ENCODE results near the gene HDAC4.

Gene HDAC4

DNA sequence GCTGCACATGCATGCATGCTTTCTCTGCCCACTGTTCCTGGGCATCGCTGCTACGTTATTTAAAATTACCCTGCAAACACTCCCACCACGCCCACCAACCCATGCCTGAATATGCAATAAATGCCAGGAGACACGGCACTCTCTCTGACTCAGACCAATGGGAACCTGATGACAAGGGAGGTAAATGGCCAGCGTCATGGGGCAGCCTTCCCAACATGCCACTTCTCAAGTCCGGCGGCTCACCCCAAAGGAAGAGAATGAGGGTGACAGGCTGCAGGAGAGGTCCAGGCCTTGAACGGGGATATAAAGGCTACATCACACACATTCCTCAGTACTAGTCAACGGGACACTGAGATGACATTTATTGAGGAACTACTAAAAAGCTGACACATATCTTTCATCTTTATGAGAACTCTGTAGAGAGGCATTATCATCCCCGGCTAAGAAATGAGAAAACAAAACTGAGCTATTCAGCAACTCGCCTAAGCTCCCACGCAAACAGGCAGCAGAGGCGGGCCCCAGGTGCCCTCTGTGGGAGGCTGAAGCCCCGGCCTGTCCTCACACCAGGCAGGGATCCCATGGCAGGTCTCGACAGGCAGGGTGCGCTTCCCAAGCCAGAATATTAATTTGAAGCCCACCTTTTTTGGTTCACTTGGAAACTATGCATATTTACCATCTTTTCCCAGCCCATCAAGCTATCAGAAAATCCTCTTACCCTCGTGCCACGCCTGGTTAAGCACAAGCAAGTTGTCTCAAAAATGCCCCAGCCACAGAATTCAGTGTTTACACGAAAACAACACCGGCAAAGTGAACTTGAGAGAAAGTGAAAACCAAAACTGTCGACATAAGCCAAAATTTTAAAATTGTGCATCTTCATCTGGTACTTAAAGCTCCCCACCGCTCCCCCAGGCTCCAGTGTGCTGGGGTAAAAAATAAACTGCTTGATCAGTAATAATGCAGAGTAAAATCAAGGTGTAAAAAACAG is 166.3 kb downstream of the HDAC4 start:
- DNase-seq (ENCODE audit: low spot score): no peak

DNA sequence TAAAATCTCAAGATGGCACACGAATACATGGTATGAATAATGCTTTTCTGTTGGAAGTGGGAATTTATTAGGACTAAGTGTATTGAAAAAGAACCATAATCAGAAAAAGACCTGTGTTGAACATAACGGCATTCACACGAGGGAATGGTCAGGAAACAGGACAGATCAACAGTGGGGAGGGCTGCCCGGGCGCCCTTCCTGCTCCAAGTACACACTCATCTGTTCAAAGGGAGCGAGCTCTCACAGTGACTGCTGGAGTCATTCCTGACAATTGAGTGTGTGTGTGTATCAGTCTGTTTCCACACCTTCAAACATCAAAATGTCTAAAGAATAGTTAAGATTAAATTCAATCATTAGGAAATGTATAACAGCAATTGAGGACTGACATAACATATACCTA is 167.2 kb downstream of the HDAC4 start:
- no peak for DNase-seq (ENCODE audit: low spot score)

DNA sequence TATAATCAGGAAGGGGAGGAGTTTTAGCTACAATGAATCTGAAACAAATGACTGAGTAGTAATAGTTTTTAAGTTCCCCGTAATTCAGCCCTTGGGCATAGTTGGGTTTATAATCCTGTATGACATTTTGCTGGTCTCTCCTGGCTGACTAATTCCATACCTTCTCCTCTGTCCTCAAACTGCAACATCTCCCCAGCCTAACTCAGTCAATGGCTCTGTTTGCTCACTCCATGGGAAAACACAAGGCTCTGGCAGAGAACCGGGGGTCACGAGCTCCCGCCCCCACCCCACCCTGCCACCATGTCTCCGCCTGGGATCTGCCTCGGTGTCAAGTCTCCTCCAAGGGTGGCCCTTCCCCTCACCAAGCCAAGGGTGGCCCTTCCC is 168.6 kb downstream of the HDAC4 start:
- DNase-seq (ENCODE audit: low spot score): no peak

DNA sequence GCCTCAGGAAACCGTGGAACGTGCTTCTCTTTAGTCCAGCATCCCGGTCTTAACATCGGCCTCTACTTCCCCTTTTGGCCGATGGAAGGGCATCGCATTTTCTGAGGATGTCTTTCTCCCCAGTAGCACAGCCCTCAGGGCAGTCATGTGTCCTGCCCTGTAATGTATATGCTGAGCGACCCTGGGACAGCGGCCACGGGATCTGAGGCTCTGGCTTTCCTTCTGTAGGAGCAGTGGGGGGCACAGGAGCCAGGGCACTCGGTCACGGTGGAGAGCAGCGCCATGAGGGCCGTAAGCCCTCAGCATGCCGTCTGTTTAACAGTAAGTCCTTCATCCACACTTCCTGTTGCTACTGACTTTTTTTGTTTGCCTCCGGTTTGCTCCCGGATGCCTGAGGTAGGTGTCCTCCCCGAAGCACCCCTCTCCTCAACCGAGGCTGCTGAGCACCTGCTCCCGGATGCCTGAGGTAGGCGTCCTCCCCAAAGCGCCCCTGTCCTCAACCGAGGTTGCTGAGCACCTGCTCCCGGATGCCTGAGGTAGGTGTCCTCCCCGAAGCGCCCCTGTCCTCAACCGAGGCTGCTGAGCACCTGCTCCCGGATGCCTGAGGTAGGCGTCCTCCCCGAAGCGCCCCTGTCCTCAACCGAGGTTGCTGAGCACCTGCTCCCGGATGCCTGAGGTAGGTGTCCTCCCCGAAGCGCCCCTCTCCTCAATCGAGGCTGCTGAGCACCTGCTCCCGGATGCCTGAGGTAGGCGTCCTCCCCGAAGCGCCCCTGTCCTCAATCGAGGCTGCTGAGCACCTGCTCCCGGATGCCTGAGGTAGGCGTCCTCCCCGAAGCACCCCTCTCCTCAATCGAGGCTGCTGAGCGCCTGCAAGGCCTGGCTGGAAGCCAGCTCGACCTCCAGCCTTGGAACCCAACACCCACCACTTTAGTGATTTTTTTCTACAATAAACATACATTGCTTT is 169.3 kb downstream of the HDAC4 start:
- no peak for DNase-seq (ENCODE audit: low spot score)

DNA sequence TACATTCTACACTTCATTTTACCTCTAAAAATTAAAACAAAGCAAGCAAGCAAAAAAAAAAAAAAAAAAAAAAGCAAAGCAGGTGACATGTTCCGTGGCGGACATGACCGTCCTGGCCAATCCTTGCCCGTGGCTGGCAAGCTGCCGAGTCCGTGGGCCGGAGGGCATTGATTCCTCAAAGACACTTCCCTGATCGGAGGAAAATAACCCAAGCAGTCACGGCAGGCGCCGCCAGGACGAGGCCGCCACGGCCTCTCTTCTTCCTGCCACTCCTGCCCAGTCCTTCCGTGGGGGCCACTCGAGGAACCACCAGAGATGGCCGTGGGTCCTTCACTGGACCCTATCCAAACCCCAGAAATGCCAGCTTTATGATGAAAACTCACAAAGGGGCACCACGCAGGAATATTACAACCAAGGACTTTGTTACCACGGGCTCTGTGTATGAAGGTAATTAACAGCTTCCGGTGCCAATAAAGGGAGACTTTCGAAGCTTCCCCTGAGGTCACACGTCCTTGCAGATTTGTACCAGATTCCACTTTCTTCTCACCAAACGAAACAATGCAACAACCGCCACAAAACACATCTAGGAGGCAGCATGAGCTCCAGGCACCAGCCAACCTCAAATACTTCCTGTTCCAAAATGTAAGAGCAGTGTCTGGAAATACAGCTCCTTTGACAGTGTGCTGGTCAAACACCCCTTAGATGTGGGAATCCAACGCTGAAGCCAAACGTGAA is 170.3 kb downstream of the HDAC4 start:
- DNase-seq (ENCODE audit: low spot score): no peak

DNA sequence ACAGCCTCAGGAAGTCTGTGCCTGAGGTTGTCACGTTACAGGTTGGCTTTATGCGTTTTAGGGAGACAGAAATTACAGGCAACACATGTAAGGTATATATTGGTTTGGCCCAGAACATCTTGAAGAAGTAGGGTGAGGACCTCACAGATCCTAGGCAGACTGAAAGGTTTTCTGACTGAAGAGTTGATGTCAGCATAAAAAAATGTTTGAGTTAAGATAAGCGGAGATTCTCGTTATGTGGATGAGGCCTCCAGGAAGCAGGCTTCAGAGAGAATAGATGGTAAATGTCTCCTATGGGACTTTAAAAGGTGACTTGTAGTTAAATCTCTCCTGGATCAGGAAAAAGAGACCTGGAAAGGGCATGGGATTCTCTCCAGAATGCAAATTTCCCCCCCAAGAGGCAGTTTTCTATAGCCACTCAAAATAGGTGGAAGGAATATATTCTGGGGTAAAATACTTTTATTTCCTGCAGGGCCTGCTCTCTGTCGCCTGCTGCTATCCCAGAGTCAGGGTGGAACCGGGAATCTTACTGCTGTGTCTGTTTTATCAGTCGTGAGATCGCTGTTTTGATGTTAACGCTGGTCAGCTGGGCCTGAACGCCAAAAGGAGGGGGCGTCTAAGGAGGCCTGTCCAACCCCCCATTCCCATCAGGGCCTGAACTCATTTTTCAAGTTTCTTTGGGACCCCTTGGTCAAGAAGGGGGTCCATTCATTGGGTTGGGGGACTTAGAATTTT is 171.1 kb downstream of the HDAC4 start:
- DNase-seq (ENCODE audit: low spot score): no peak

DNA sequence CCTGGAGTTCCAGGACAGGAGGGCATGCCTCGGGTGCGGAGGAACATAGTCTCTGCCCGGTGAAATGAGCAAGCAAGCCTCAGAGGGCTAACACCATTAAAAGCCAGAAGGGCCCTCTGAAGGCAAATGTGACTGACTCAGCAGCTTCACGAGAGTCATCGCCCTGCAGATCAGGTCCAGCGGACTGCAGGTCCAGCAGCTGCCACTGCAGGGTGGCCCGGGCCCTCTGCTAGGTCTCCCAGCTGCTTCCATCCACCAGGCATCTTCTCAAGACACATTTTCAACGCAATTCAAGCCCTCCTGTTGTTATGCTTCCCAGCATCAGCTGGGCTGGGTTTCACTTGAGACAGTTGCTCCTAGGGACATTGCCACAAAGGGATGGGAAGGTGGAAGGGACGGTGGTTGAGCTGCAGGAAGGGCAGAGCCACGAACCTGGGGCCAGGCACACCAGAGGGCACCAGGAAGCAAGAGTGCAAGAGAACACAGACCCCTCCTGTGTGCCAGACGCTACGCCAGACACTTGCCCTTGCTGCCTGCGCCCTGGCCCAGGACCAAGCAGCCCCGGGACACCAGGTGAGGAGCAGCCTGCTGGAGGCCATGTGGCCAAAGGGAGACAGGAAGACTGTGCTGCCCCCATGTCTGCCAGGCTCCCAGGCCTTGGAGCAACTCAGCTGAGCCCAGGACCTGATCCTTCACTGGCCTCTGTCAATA is 173.0 kb downstream of the HDAC4 start:
- DNase-seq (ENCODE audit: low spot score): no peak

DNA sequence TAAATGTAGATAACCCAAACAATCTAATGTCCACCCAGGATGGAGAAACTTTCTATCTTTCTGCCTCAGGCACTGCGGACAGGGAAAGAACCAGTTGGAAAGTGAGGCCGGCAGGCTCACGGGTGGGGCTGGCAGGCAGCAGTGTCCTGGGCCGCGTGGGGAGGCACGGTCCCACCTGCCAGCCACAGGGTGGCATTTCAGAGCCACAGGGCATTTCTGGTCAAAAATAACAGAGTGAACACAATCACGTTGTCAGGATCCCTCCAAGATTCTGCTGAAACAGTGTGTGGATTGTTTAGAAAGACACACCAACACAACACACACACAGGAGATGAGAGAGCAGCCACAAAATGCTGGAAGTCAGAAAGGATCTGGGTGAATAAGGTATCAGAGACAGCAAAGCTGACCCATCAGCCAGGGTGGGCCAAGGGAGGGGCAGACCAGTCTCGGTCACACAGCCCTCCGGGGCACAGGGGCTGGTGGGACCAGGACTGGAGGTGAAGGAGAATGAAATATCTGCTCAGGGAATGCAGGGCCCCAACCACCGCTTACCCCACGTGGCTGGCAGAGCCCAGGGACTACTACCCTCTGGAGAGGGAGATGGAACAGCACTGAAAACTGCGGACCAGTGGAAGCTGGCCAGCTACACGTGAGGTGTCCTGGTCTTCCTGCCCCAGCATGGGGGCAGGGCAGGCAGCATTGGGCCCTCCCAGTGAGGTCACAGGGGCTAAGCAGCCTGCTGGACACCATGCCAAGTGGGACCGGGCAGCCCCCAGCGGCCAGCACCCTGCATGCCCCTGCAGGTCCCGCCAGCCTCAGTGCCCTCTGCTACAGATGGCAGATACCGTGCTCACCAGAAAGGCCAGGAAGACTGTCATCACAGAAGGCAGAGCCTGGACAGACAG is 173.9 kb downstream of the HDAC4 start:
- no peak for DNase-seq (ENCODE audit: low spot score)

DNA sequence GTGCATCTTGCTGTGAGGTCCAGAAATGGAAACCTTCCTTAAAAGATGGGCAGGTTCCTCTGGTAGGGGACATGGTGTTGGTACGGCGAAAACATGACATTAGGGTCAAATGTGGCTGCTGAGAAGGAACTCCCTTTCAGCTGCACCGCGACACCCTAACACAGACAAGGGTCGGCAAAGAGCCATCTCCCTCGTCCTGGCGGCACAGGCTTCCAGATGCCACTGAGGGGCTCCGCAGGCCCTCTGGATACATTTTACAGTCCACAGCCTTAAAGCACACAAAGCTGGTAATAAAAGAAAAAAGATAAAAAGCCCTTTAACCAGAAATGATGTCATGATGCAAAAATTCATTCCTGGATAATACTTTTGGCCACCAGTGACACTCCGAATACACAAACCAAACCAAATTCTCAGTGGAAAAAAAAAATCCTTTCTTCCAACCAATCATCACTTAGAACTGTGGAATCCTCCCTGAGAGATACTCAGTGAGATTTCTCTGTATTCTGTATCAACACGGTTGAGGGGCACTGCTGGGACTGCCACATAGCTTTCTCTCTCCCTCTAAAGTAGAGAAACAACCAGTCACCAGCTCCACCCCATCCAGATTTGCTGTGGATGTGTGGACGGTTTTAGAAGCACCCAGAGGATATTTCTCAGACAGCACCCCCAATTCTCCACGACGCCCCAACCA is 174.8 kb downstream of the HDAC4 start:
- DNase-seq (ENCODE audit: low spot score): no peak

DNA sequence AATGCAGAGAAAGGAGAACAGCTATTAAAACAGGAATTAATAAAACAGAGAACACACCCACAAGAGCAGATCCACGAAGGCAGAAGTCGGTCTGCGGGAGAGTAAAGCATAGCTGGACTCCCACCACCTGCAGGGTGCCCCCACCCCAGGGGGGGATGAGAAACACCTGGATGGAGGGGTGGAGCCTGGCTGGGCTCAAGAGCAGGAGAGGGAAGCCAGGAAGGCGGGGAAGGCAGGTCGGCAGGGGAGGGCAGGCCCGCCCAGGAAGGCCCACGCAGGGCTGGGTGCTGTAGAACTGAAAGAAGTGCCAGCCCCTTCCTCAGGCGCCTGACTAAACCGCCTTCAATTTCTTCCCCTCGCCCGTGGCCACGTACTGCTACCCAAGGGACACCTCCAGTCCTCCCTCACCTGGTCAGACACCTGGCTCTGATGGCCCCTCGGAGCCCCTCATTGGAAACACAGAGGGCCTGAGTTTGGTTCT is 175.4 kb downstream of the HDAC4 start:
- DNase-seq (ENCODE audit: low spot score): no peak

DNA sequence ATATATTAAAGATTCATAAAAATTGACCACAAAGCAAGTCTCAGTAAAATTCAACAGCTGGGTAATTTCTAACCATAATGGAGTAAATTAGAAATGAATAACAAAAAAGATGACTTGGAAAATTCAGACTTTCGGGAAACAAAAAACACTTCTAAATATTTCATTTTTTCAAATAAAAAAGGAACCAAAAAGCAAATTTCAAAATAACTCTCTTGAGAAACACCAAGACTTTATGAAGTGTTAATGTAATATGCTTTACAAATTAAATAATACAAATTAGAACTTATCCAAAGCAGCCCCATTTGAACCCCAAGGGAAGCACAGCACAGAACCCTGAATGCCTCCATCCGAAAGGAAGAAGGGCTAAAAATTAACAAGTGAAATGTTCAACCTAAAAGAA is 175.9 kb downstream of the HDAC4 start:
- no peak for DNase-seq (ENCODE audit: low spot score)

DNA sequence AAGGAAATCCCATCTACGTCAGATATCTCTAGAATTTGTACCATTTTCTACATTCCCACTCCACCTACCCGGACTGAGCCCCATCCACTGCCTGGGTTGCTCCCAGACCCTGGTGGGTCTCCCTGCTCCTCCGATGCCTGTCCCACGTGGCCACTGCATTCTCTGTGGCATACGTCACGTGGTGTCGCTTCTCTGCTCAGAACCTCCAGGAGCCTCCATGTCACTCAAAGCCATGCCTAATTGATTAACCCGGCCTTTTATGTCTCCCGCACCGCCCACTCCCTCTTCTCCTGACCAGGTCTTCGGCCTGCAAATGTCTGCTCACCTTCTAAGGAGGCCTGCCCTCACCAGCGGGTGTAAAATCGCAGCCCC is 176.6 kb downstream of the HDAC4 start:
- DNase-seq (ENCODE audit: low spot score): no peak

DNA sequence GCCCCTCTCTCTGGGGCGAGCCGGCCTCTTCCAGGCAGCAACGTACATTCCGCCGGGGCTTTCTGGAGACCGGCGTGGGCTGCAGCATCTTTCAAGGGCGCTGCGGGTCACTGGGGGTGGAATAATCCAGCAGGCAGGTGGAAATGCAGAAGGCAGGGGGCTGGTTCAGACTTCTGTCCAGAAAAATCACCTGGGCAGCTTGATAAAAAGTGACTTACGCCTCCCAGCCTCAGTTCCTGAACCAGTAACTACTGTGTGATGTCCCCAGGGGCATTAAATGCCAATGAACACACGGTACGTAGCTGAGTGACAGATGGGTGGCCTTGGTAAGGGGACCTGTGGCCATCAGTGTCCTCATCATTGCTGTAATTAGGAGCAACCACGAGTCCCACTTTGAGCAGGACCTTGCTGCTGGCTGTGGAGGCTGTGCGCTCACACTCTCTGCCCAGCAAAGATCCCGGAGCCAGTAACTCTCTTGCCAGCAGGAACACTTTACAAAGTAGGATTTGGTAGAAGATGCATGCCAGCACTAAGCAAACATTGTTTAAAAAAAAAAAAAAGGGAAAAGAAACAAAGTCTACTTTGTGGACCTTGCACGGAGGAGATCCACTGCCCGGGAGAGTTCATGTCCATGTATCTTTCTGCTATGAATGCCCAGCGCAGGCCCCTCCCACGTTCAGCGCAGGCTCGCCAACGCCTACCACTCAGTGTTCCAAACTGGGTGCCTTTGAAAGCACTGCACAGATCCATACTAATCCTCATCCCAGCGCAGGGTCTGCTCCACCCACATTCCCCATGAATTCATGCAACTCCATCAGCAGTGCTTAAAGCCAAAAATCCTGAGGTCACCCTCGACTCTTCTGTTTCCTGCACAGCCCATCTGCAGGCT is 177.3 kb downstream of the HDAC4 start:
- DNase-seq (ENCODE audit: low spot score): no peak

DNA sequence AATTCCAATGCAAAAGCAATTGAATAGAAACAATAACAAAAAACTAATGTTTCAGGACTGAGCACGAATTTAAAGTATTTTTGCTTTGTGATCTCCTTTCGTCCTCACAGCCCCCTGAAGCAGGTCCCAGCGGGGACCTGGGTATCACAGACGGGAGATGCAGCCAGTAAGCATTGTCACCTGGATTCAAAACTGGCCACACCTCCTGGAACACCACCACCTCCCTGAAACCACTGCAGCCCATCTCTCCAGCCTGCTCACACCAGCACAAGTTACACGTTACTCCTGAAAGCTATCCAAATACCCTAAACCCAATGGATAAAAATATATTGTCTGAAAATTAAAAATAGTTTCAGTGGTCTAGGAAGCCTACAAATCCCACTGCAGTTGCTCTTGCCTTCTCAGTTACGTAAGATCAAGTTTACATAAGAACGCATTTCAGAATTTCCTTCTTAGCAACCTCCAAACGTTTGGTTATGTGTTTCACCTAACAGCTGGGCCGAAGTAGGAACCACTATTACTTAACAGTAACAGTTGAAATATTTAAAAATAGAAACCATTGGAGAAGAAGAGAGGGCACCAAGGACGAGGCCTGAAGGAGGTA is 178.0 kb downstream of the HDAC4 start:
- no peak for DNase-seq (ENCODE audit: low spot score)

DNA sequence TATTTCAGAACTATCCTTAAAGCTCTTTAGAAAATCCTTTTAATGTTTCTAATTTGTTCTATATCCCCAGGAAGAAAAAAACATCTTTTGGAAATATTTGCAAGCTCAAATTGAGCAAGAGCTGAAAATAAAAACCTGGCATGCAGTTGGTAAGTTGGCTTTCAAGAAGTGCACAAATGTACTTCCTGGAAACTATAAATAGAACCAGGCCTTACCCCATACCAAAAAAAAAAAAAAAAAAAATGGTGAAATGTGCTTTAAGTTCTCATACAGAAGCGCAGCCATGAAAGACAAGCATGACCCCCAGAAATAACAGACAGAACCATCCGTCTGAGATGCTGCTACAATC is 178.5 kb downstream of the HDAC4 start:
- DNase-seq (ENCODE audit: low spot score): no peak

DNA sequence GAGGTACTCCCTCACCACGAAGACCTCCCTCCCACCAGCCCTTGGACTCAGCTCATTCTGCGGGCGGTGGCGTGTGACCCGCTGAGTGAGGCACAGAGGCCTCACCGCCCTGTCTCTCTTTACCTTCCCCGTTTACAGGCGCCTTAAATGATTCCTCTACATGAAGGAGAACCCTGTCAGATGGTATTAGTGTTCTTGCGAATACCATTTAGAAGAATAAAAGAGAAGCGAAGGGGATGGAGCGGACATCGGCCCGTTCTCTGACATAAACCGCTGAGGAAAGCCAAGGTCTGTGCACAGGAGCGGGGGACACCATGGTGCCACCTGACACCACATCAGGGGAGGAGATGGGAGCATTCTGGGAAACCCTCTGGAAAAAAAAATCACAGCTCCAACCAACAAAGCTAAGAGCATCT is 179.8 kb downstream of the HDAC4 start:
- DNase-seq (ENCODE audit: low spot score): no peak

DNA sequence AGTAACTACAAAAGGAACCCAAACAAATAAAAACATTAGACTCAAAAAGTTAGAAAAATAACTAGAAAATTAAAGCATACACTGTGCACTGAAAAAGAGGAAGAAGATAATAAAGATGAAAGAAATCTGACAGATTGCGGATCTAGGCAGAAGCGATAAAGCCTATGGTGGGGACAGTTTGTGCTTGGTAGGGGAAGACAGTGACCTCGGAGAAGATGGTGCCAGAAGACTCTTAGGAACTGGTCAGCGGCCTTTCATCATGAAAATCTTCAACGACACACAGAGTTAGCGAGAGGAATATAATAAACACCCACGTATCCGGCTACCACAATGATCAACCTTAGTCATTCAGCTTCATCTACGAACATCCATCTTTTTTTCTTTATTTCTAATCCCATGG is 180.5 kb downstream of the HDAC4 start:
- no peak for DNase-seq (ENCODE audit: low spot score)
